NB4 (cell line): Measurements from ENCODE around the gene MAT2A.

Source experiments
- DNase-seq: peaks from one replicate; pipeline ENCODE4 v3.0.0; 2010; ENCODE audit warnings: low read depth
- H3K4me3 ChIP-seq: one replicate; pipeline ENCODE4 v1.5.1; 2011; ENCODE audit warnings: mild to moderate bottlenecking, low read depth, low read length, moderate library complexity
- CTCF ChIP-seq: IDR thresholded peaks from one replicate; pipeline ENCODE4 v1.5.1; 2012; ENCODE audit warnings: low read depth, low read length
- MAX ChIP-seq: IDR thresholded peaks from 2 replicates; pipeline ENCODE4 v1.6.1; 2011; ENCODE audit warnings: low read depth, low read length
- MYC ChIP-seq: IDR thresholded peaks from 2 replicates; pipeline ENCODE4 v1.6.1; 2011; ENCODE audit warnings: low read depth, low read length
- POLR2A ChIP-seq: IDR thresholded peaks from 2 replicates; pipeline ENCODE4 v1.6.1; 2011; ENCODE audit warnings: mild to moderate bottlenecking; ENCODE audit not compliant: insufficient read length; ENCODE audit errors: extremely low read depth

The MAT2A gene

GRCh38 chr2:85506768-85507181 is 32.2 kb upstream of the MAT2A start:
- TF ChIP-seq MYC (no peak), POLR2A (no peak), CTCF (no peak), MAX (no peak)
- no peak overlapping the region for H3K4me3 ChIP-seq
- no peak for DNase-seq

GRCh38 chr2:85511008-85511811 is 27.8 kb upstream of the MAT2A start:
- TF ChIP-seq MYC, result no peak
- TF ChIP-seq CTCF, result no peak
- TF ChIP-seq MAX, result no peak
- no peak for TF ChIP-seq POLR2A
- DNase-seq, result no peak
- no peak overlapping the region for H3K4me3 ChIP-seq

GRCh38 chr2:85514323-85514722 is 24.6 kb upstream of the MAT2A start:
- no peak for DNase-seq
- TF ChIP-seq MYC (no peak), CTCF (no peak), POLR2A (no peak)
- no peak overlapping the region for H3K4me3 ChIP-seq

GRCh38 chr2:85516653-85517389 is 22.1 kb upstream of the MAT2A start:
- DNase-seq, result peak; percentile 46
- H3K4me3 ChIP-seq, result no peak overlapping the region
- no peak for TF ChIP-seq POLR2A
- no peak for TF ChIP-seq MAX
- TF ChIP-seq MYC, result no peak
- no peak for TF ChIP-seq CTCF

- no peak overlapping the region for H3K4me3 ChIP-seq
- TF ChIP-seq CTCF (no peak), POLR2A (no peak), MYC (no peak), MAX (no peak)
- DNase-seq, result no peak
These were observed 16.8 kb upstream of the MAT2A start for GRCh38 chr2:85522090-85522647.
